ENCODE results near the gene CERS1.
"Not testable (repeated sequence)": the region's sequence is repeated elsewhere in the genome, so short reads cannot be mapped to it uniquely, and the experiment has no call there.

Gene CERS1

GRCh38 chr19:18919086-18919899 lies 23.3 kb upstream of the CERS1 start, which contains the start of the genes COPE and DDX49:
Gene COPE, minus strand, starts transcription at chr19:18919387. Its CDS starts 39 bp downstream, at chr19:18919348.
Gene DDX49, plus strand, starts transcription at chr19:18919715. Its CDS starts 27 bp downstream, at chr19:18919742.
- peak; percentile 99 for DNase-seq

- not testable (repeated sequence) for DNase-seq
Observed at GRCh38 chr19:18917593-18917992, 21.6 kb upstream of the CERS1 start.

DNA sequence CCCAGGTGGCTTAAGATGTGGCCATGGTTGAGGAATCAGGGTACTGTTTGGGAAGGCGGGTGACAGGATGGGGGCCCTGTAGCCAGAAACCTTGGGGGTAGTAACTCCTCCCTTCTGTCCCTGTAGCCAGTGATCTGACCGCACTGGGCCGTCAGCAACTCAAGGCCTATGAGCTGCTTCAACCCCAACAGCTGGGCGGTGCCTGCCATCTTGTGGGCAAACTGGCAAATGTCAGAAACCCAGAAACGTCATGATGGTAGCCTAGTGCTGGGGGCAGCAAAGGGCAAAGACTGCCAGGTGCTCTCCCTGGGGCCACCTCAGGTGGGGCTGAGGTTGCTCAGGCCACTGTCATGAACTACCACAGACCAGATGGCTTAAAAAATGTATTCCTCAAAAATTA lies 19.7 kb upstream of the CERS1 start:
- peak in 1 of 2 experiments; percentile 26 for DNase-seq

DNA sequence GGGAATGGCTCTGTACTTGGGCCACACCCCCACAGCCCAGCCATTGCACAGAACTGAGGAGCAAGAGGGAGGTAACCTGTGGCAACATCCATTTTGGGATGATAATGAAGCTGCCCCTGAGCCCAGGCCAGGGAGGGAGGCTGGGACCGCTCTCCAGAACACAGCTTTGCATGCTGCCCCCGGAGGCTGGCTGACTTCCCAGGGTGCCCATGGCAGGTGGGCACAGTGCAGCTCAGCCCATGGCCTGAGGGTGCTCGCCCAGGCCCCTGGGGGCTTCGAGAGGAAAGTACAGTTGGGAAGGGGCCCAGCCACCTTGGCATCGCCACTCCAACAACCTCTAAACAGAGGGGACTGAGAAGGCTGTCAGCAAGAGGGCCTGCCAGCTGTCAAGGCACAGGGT lies 17.5 kb upstream of the CERS1 start:
- no peak for DNase-seq

GRCh38 chr19:18912933-18913332 lies 17.0 kb upstream of the CERS1 start:
- no peak for DNase-seq

- DNase-seq, result no peak
Observed at GRCh38 chr19:18910801-18911436, 15.0 kb upstream of the CERS1 start.

DNA sequence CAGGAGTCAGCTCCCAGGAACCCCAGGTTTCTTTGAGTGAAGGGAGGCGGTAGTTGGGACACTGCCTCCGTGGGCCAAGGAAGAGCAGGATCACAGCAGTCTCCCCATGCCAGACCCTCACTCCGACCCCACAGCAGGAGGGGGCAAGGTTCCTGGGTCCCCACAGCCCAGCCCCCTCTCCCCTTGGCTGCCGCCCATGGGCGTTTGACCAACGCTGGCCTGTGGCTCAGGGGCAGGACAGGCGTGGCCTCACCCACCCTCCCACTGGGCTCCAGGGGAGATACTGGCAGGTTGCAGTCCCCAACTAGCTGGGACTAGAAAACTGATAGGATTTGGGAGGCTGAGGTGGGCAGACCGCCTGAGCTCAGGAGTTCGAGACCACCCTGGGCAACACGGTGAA lies 14.1 kb upstream of the CERS1 start:
- DNase-seq, result no peak

GRCh38 chr19:18908917-18909619 lies 13.1 kb upstream of the CERS1 start:
- DNase-seq, result no peak

DNA sequence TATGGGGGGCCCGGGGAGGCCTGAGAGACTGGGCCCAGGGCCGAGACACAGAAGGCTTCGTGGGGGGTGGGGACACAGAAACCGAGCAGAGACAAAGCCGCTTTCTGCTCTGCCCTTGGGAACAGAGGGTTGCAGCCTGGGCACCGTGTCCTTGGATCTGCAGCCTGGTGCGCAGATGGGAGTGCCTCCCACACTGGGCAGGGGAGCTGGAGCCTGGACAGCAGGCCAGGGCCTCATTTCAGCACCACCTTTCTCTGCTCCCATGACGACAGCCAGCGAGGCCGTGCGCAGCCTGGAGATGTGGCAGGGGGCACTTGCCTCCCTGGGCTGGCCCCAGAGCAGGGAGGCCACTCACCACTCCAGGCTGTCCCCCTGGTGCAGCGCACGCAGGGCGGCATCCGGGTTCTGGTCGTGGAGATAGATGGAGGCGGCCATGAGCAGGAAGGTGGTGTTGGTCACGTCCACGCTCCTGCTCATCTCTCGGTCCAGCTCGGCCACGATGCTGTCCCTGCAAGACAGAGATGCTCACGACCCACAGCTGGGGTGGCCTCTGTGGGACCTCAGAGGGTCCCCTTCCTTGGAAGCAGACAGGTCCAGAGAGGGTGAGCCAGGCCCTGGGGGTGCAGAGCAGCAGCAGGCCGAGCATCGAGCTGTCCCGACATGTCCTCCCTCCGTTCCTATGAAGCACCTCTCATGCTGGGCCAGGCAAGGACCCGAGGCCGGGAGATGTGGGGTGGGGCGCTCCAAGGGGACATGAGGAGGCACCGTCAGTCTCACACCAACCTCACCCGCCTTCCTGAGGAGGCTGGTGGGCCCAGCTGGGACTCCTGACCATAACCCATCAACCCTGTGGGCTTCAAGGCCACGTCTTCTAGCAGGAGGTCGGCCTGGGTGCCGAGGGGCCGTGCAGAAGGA lies 10.9 kb upstream of the CERS1 start:
- no peak for DNase-seq

- DNase-seq, result no peak
Observed at GRCh38 chr19:18905513-18906236, 9.7 kb upstream of the CERS1 start.

GRCh38 chr19:18905058-18905456 lies 9.1 kb upstream of the CERS1 start:
- DNase-seq, result no peak

DNA sequence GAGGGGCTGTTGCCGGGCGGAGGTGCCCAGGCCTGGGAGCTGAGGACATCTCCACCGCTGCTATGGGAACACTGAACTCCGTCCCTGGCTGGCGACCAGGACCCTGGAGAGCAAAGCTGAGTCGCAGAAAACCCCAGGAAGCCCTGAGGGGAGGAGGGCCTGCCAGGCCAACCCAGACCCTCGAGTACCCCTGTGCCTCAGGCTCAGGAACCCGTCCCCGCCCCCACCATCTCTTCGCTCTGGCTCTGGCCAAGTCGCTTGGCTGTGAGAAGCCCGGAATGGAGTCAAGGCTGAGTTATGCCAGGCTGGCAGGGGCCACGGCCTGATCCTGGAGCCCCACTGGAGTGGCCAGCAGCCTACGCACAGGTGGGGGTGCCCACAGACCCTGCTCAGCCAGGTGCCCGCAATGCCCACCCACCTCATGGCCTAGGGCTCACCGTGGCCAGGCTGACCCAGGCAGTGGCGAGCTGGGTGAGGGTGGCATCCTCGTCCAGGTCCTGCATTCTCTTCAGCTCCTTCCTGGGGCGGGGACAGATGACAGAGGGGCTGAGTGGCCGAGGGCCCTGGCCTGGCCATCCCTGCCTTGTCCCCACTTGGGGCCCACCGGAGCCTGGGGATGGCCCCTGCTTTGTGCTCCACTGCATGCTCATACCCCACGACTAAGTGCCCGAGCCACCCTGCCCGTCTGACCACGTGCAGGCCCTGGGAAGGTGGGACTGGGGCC lies 8.5 kb upstream of the CERS1 start:
- DNase-seq, result no peak

DNA sequence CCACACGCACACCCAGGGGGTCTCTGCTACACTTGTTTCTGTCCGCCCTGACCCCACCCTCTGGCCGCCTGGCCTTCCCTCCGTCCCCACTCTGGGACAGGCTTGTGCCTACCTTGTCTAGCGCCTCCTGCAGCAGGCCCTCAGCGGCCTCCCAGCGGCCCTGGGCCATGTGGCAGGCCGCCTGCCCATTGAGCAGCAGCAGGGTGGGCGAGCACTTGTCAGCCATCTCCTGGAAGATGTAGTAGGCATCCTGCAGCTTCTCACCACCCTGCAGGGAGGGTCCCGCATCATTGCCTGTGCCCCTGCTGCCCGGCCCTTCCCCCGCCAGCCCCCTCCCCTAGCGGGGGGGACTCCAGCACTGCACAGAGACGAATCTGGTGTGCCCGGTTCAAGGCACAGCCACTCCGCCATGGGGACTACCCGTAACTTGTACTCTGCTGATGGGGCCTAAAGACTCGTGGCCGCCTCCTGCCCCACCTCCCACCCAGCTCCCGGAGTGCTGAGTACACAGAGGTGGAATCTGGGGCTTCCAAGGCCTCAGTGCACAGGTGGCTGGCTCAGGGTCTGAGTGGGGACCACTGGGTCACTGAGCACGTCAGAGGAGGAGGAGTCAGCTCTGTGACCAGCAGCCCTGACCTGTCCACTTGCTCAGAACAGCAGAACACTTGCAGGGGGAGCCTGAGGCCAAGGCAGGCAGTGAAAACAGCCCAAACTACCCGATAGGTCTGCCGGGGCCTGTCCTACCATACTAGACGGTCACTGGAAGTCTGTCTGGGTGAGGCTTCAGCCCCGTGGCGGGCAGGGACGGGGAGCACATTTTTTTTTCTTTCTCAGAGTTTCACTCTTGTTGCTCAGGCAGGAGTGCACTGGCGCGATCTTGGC lies 7.4 kb upstream of the CERS1 start:
- DNase-seq, result no peak

GRCh38 chr19:18902519-18902918 lies 6.6 kb upstream of the CERS1 start:
- not testable (repeated sequence) for DNase-seq

DNA sequence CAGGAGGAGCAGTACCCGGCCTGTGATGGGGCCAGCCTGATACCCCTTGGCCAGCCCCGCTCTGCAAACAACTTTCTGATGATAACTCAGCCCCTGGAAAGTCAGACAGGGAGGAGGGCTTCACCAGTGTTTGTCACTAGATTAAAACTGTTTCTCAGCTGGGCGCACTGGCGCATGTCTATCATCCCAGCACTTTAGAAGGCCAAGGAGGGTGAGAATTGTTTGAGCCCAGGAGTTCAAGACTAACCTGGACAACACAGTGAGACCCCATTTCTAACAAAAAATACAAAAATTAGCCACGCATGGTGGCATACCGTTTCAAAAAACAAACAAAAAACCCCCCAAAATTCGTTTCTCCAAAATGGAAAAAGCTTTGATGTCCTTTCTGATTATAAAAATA lies 5.5 kb upstream of the CERS1 start:
- DNase-seq, result no peak

DNA sequence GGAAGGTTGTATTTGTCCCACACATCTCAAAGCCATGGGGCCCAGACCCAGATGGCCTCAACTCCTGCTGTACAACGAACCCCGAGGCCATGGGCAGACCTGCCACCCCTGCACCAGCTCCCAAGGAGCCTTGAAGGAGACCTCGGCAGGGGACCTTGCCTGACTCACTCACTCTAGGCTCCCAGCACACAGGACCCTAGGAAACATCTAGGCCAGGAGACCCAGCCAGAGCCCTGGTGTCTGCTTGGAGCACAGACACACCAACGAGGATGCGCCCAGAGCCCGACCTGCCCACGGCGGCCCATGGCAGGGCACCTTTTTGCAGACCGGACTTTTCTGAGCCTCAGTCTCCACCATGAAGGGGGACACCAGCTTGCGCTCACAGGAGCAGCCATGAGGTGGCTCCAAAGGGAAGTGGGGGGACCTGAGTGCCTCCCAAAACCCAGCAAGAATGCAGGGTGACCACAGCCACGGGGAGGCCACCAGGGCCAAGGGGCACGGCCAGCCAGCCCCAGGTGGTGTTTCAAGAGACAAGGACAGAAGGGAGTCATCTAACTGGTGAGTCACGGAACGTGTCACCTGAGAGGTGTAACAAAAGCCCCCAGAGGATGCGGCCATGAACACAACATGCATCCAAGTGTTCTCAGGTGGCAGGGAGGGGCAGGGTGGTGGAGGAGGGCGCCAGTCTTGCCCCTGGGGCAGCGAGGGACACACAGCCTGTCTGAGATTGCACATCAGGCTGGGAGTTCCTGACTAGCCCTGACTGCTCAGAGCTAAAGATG lies 4.9 kb upstream of the CERS1 start:
- no peak for DNase-seq

GRCh38 chr19:18899624-18900560 lies 3.9 kb upstream of the CERS1 start:
- no peak for DNase-seq

Measured in SHP77 (cell line).